22Rv1 (cell line): Measurements from ENCODE around the gene SLC25A13.
A peak's percentile ranks its signal among the peaks of the same experiment; 100 is the strongest.

Experiments used
- CTCF ChIP-seq: fragments of 450-650 bp; IDR thresholded peaks from 2 replicates; pipeline ENCODE4 v1.5.1; 2017; ENCODE audit warnings: mild to moderate bottlenecking
- ZFX ChIP-seq: fragments of 450-650 bp; IDR thresholded peaks from 2 replicates; pipeline ENCODE4 v1.6.1; 2017; ENCODE audit warnings: antibody characterized with exemption, borderline replicate concordance

- TF ChIP-seq CTCF (0 out of 2 replicates have a peak, but pooled peaks have one; percentile 16), ZFX (no peak)
These were observed 138.7 kb downstream of the SLC25A13 start for GRCh38 chr7:96183163-96183670.
